A172 (cell line): Measurements from ENCODE around the gene MAX. TPM values are rescaled to one million over a fixed set of nuclear protein-coding genes. Genes with fewer than 3 reads are reported as not detected.
"Not testable (repeated sequence)": the region's sequence is repeated elsewhere in the genome, so short reads cannot be mapped to it uniquely, and the experiment has no call there.

ENCODE experiments used
- DNase-seq: peaks from one replicate; pipeline ENCODE4 v3.0.0-alpha.2; 2015; ENCODE audit warnings: low spot score
- total RNA-seq: library from RNA; depleted of rRNA; stranded (reverse); fragments of >200 nt; shearing (Covaris generic); gene quantifications from 2 replicates; pipeline ENCODE4 v1.2.3, GENCODE V29; 2014; rRNA removed

Gene MAX
- total RNA-seq, 1 experiment from 2014 or later = 27.3 TPM

GRCh38 chr14:65035049-65035448, 67.3 kb downstream of the MAX start:
- no peak for DNase-seq

- DNase-seq = no peak
Measured at GRCh38 chr14:65034021-65034420, 68.3 kb downstream of the MAX start.

GRCh38 chr14:65033181-65033580, 69.1 kb downstream of the MAX start:
- no peak for DNase-seq

- no peak for DNase-seq
Measured at GRCh38 chr14:65032319-65032718, 70.0 kb downstream of the MAX start.

GRCh38 chr14:65031321-65031720, 71.0 kb downstream of the MAX start:
- DNase-seq = not testable (repeated sequence)

- DNase-seq = no peak
Measured at GRCh38 chr14:65028937-65029336, 73.4 kb downstream of the MAX start.

GRCh38 chr14:65027127-65027799, 75.1 kb downstream of the MAX start:
- DNase-seq = no peak

GRCh38 chr14:65026526-65026925, 75.8 kb downstream of the MAX start:
- no peak for DNase-seq

- no peak for DNase-seq
Measured at GRCh38 chr14:65025818-65026217, 76.5 kb downstream of the MAX start.

Other genes with a start within 250 kb of the MAX start
- 1.9 and 2.0 TPM in 2 replicates for gene SPTB, start 222.6 kb downstream of the MAX start, total RNA-seq
- gene CHURC1, start 188.1 kb downstream of the MAX start, total RNA-seq = 31.0 and 32.6 TPM in 2 replicates
- not detected in 2 replicates for gene GPX2, start 159.8 kb downstream of the MAX start, total RNA-seq
- gene RAB15, start 130.2 kb downstream of the MAX start, total RNA-seq = 42.3 and 45.8 TPM in 2 replicates
- gene FNTB, start 115.6 kb downstream of the MAX start, total RNA-seq = 7.4 and 9.0 TPM in 2 replicates